ENCODE measurements around the gene GDF11. TPM values are rescaled to one million over a fixed set of nuclear protein-coding genes. Genes with fewer than 3 reads are reported as not detected.

GDF11 gene
- total RNA-seq, 2 experiments from 2014 or later: 4.2 TPM

DNA sequence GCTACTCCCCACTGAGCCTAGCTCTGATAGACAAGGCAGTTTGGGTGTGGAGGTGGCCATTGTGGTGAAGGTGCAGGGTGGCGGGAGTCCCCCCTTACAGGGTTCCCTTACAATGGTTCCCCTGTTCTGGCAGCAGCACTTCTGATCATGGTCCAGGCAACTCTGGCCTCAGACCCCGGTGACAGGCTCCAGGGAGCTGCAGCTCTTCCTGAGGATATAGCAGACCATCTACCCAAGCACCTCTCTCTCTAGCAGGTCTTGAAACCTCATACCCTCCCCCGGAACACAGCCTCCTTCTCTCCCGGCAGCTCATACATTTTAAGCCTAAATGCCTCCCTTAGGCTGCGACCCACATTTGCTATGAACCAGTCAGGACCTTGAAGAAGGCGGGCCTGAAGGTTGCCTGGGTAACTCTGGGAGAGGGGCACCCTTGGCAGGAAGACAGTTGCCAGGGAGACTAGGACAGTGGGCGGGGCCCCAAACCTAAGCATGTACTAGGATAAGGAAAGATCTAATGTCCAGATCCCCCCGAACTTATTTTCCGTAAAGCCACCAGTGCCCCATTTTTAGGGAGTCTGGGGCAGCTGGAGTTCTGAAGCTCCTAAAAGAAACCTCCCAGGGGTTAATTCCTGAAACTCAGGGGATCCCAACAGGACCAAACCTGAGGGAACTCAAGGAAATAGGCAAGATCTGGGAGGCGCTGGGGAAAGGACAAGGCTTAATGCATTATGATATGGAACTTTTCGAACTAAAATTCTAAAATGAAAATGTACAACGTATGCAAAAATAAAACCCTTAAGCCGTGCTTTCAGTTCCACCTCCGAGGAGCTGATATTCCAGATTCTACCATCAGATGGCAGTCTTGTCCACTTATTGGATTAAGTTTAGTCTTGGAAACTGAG is 4.5 kb upstream of the GDF11 start:
- Mint-ChIP-seq H3K27me3 (ENCODE audit: low read depth) (no peaks in the 10 kb centered on the region), H3K27ac (peak overlapping the region; percentile 82), H3K4me1 (ENCODE audit: low read depth) (peaks cover 22% of the 10 kb centered on the region), H3K4me3 (peak overlapping the region; percentile 75), H3K9me3 (no peaks in the 10 kb centered on the region), H3K36me3 (ENCODE audit: low read depth) (no peaks in the 10 kb centered on the region)
- intact Hi-C loops (cut with micrococcal nuclease): loop anchor here (1.0 to 10.0 kb wide), 12 partner anchors 9 to 486 kb away; partner anchors contain the start of genes BLOC1S1, CD63, NABP2 and PA2G4
- CTCF ChIA-PET: interaction anchor here (0.6 to 4.6 kb wide), 68 partner anchors 9 to 988 kb away, joined by 3 to 36 read pairs (median 4); partner anchors contain the start of genes BLOC1S1, CD63, DGKA and DNAJC14
- DNase-seq: peak; percentile 89

DNA sequence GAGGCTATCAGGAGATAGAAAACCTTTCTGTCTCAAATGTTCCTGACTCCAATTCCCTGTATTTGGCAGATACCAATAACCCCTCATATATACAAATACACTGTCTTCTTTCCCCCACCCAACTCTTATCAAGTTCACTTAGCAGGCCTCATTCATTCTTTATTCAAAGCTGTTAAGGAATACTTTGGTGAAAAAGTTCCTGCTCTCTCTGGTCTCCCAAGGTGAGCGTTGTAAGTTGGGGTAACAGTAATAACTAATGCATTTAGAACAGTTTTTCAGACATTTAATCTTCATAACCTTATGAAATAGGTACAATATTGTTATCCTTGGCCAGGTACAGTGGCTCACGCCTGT is 3.9 kb upstream of the GDF11 start:
- DNase-seq: no peak
- no peaks in the 10 kb centered on the region for H3K9me3 Mint-ChIP-seq
- CTCF ChIA-PET: interaction anchor here (0.7 to 4.6 kb wide), 50 partner anchors 8 to 989 kb away, joined by 3 to 36 read pairs (median 5); partner anchors contain the start of genes BLOC1S1, CD63, DGKA and DNAJC14
- H3K36me3 Mint-ChIP-seq (ENCODE audit: low read depth): no peaks in the 10 kb centered on the region
- intact Hi-C loops (cut with micrococcal nuclease): loop anchor here (2.0 to 10.0 kb wide), 3 partner anchors 78 to 486 kb away; partner anchors contain the start of genes NABP2, SARNP and SMARCC2
- no peak overlapping the region for H3K4me3 Mint-ChIP-seq
- H3K27ac Mint-ChIP-seq: no peak overlapping the region
- peaks cover 24% of the 10 kb centered on the region for H3K4me1 Mint-ChIP-seq (ENCODE audit: low read depth)
- no peaks in the 10 kb centered on the region for H3K27me3 Mint-ChIP-seq (ENCODE audit: low read depth)

DNA sequence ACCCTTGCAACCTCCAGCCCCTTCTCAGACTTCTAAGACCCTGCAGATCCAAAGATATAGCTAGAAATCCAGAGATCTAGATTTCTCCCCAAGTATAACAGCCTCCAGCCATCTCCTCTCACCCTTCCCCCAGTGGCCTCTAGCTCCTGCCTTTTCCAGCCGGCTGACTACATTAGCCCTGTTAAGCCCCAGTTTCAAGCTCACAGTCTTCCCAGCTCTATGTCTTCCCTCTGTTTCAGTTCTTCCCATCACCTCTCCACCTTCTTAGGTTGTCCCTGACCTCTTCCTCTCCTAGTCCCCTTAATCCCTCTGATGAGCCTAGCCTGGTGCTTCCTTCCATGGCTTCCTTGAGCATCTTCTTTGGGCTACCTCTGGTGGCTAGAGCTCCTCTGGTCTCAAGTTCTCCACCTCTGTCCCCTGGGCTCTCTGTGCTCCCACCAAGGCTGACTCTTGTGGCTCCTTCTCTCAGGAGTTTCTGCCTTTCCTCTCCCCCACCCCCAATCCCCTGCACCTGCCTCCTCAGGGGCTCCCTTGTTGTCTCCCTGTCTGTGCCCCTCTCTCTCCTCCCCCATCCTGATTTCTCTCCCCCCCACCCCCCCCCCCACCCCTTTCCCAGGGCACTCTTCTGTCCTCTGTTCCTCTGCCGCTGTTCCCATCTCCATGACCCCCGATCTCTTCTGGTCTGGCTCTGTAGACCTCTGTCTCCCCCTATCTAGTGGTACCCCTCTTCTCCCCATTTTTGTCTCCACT is 816 bp upstream of the GDF11 start:
- H3K27ac Mint-ChIP-seq: no peak overlapping the region
- intact Hi-C loops (cut with micrococcal nuclease): loop anchor here (10.0 kb wide), 1 partner anchor 723 kb away; the partner anchor contains the start of gene SPRYD4
- no peaks in the 10 kb centered on the region for H3K36me3 Mint-ChIP-seq (ENCODE audit: low read depth)
- no peak for DNase-seq
- CTCF ChIA-PET: interaction anchor here (0.6 to 1.3 kb wide), 10 partner anchors 9 to 697 kb away, joined by 3 to 4 read pairs (median 3); no protein-coding TSS in a partner anchor
- H3K4me1 Mint-ChIP-seq (ENCODE audit: low read depth): peaks cover 39% of the 10 kb centered on the region
- no peaks in the 10 kb centered on the region for H3K27me3 Mint-ChIP-seq (ENCODE audit: low read depth)
- H3K4me3 Mint-ChIP-seq: peak overlapping the region; percentile 76
- no peaks in the 10 kb centered on the region for H3K9me3 Mint-ChIP-seq

DNA sequence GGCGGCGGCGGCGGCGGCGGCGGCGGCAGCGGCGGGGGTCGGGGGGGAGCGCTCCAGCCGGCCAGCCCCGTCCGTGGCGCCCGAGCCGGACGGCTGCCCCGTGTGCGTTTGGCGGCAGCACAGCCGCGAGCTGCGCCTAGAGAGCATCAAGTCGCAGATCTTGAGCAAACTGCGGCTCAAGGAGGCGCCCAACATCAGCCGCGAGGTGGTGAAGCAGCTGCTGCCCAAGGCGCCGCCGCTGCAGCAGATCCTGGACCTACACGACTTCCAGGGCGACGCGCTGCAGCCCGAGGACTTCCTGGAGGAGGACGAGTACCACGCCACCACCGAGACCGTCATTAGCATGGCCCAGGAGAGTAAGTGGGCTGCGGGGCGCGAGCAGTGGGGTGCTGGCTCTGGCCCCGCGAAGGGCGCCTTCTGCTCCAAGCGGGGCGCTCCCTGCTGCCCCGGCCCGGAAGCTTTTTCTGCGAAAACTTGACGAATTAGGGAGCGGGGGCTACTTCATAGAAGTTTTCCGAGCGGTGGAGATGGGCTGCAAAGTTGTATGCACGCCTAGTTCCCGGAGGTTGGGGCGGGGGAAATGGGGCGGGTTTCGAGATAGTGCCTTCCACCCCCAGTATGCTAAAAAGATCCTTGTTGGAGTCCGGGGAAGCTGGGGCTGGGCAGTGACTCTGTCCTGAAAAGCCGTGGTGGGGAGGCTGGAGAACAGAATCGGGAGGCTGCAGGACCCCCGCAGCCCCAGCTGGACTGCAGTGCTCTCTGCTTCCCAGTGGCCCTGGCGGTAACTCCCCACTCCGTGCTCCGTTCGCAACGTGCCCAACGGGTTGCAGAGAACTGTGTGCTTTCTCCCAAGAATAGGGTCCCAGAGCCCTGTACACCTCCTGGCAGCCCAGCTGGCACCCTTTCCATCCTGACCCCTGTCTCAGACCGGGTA is 751 bp downstream of the GDF11 start:
- Mint-ChIP-seq H3K9me3 (no peaks in the 10 kb centered on the region), H3K27me3 (ENCODE audit: low read depth) (no peaks in the 10 kb centered on the region), H3K27ac (peak overlapping the region; percentile 13), H3K4me3 (peak overlapping the region; percentile 84), H3K36me3 (ENCODE audit: low read depth) (peaks cover 2% of the 10 kb centered on the region), H3K4me1 (ENCODE audit: low read depth) (peaks cover 26% of the 10 kb centered on the region)
- intact Hi-C loops (cut with micrococcal nuclease): loop anchor here (1.0 to 10.0 kb wide), 6 partner anchors 54 to 721 kb away; partner anchors contain the start of genes ORMDL2, RPS26 and SPRYD4
- CTCF ChIA-PET: interaction anchor here (0.7 to 2.0 kb wide), 6 partner anchors 17 to 286 kb away, joined by 3 to 8 read pairs (median 4); no protein-coding TSS in a partner anchor
- DNase-seq: peak; percentile 65

DNA sequence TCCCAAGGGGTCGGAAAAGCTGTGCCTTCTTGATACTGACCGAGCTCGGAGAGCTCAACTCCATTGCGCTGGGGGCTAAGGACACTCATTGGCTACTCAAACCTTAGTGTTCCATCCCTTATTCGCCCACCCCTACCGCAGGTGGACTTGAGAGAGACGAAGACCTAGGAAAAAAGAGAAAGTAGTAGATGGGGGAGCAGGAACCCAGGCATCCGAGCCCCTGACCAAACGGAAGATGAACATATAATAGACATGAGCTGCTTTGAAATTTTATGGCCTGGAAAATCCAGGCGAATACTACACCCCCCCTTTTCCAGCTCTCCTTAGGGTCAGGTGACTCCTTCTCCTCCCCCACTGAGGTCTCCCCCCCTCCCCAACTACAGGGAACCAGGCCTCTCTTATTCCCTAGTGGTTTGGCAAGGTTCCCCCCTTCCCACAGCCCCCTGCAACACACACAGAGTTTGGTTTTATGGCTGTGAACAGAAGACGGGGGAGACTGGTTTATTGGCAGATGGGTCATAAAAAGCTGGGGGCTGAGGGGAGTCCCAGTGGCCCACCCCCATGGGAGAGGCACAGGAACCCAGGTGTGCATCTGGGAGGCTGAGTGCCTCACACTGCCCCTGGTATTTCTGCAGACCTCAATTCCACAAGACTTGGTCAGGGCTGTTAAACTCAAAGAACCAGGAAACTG is 1.6 kb downstream of the GDF11 start:
- H3K27ac Mint-ChIP-seq: no peak overlapping the region
- H3K27me3 Mint-ChIP-seq (ENCODE audit: low read depth): no peaks in the 10 kb centered on the region
- CTCF ChIA-PET: interaction anchor here (0.6 to 2.0 kb wide), 9 partner anchors 14 to 389 kb away, joined by 3 to 8 read pairs (median 3); no protein-coding TSS in a partner anchor
- intact Hi-C loops (cut with micrococcal nuclease): loop anchor here (10.0 kb wide), 1 partner anchor 720 kb away; the partner anchor contains the start of gene SPRYD4
- no peaks in the 10 kb centered on the region for H3K9me3 Mint-ChIP-seq
- H3K4me3 Mint-ChIP-seq: peak overlapping the region; percentile 84
- peaks cover 26% of the 10 kb centered on the region for H3K4me1 Mint-ChIP-seq (ENCODE audit: low read depth)
- DNase-seq: no peak
- H3K36me3 Mint-ChIP-seq (ENCODE audit: low read depth): peaks cover 6% of the 10 kb centered on the region

DNA sequence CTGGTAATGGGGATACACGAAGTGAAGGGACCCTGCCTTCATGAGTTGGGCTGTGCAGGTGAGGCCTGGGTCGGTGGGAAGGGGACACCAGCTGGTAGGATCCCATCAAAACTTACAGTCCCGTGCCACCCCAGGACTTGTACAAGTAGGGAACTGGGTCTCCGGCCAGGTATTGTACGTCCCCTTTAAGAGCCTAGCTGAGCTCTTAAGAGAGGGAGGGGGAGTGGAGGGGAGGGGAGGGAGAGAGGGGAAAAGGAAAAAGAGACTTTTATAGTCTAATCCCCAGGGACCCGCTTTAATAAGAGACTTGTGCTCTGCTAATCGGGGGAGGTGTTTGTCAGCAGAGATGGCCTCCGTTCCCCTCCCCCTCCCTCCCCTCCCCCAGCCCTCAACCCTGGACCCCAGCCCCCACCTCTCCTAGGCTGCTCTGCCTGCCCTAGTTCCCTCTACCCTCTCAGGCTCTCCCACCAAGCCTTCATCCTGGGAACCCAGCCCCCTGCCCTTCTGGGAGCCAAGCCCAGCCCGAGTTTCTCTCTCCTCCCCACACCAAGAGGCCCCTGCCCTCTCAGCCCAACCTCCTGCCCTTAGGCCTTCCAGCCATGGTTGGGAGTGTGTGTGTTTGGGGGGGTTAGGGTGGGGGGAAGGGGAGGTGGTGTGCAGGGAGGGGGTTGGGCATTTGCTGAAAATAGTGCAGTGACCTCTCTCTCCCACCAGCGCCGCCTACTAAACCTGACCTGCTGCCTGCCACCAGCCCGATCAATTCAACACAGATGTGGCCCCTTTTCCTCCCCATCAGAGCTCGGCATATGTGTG is 2.6 kb downstream of the GDF11 start:
- Mint-ChIP-seq H3K27ac (no peak overlapping the region), H3K36me3 (ENCODE audit: low read depth) (peaks cover 9% of the 10 kb centered on the region), H3K27me3 (ENCODE audit: low read depth) (no peaks in the 10 kb centered on the region), H3K9me3 (no peaks in the 10 kb centered on the region), H3K4me3 (no peak overlapping the region), H3K4me1 (ENCODE audit: low read depth) (peaks cover 26% of the 10 kb centered on the region)
- CTCF ChIA-PET: interaction anchor here (1.0 to 3.4 kb wide), 4 partner anchors 8 to 75 kb away, joined by 3 to 21 read pairs (median 3); no protein-coding TSS in a partner anchor
- intact Hi-C loops (cut with micrococcal nuclease): loop anchor here (10.0 kb wide), 1 partner anchor 719 kb away; the partner anchor contains the start of gene SPRYD4
- DNase-seq: peak; percentile 5

DNA sequence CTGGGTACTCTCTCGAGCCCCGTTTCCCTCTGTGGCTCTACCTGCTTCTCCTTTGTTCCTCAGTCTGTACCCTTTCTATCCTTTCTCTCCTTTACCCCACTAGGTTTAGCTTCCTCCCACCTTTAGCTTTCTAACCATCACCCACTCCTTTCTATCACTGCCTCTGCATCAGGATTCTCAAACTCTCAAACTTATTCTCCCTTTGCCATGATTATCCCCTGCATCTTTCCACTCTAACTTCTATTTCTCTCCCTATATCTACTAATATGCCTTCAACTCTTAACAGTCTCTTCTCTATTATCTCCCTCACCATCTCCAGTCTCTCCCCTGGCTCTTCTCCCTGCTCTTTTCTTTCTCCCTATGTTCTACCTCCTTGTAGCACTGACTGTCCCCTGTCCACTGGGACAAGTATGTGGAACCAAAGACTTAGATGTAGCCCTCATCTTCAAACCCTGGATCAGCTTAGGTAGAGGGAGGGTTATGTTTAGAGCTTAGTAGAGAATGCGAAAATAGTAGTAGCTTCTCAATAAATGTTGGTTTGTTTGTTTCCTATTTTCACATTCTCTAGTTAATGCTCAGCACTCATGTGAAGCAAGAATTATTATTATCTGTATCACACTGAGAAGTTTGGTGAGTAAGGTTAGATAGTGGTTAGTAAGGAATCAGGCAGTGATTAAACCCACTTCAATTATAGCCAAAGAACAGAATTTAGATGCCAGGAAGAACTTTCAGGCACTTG is 3.4 kb downstream of the GDF11 start:
- Mint-ChIP-seq H3K27ac (no peak overlapping the region), H3K4me3 (no peak overlapping the region), H3K4me1 (ENCODE audit: low read depth) (peaks cover 24% of the 10 kb centered on the region), H3K9me3 (no peaks in the 10 kb centered on the region), H3K27me3 (ENCODE audit: low read depth) (no peaks in the 10 kb centered on the region), H3K36me3 (ENCODE audit: low read depth) (peaks cover 12% of the 10 kb centered on the region)
- no peak for DNase-seq
- intact Hi-C loops (cut with micrococcal nuclease): loop anchor here (10.0 kb wide), 1 partner anchor 718 kb away; the partner anchor contains the start of gene SPRYD4
- CTCF ChIA-PET: interaction anchor here (0.6 to 3.4 kb wide), 7 partner anchors 8 to 343 kb away, joined by 3 to 21 read pairs (median 3); no protein-coding TSS in a partner anchor

DNA sequence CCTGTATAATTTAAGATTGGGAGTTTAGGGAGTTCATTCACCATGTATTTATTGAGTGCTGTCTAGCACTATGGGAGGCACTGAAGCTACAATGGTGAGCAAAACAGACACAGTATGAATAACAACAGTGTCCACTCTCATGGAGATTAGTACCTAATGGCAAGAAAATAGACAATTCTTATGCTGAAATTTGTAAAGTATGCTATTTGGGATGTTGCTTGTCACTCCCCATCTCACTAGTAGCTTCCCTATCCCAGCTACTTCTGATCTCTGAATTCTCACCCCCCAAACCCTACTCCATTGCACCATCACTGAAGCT is 4.0 kb downstream of the GDF11 start:
- no peak overlapping the region for H3K27ac Mint-ChIP-seq
- intact Hi-C loops (cut with micrococcal nuclease): loop anchor here (10.0 kb wide), 1 partner anchor 718 kb away; the partner anchor contains the start of gene SPRYD4
- no peak for DNase-seq
- CTCF ChIA-PET: interaction anchor here (1.0 to 3.4 kb wide), 6 partner anchors 9 to 180 kb away, joined by 3 to 21 read pairs (median 4); no protein-coding TSS in a partner anchor
- no peaks in the 10 kb centered on the region for H3K9me3 Mint-ChIP-seq
- H3K27me3 Mint-ChIP-seq (ENCODE audit: low read depth): no peaks in the 10 kb centered on the region
- no peak overlapping the region for H3K4me3 Mint-ChIP-seq
- H3K36me3 Mint-ChIP-seq (ENCODE audit: low read depth): peaks cover 12% of the 10 kb centered on the region
- H3K4me1 Mint-ChIP-seq (ENCODE audit: low read depth): peaks cover 24% of the 10 kb centered on the region

DNA sequence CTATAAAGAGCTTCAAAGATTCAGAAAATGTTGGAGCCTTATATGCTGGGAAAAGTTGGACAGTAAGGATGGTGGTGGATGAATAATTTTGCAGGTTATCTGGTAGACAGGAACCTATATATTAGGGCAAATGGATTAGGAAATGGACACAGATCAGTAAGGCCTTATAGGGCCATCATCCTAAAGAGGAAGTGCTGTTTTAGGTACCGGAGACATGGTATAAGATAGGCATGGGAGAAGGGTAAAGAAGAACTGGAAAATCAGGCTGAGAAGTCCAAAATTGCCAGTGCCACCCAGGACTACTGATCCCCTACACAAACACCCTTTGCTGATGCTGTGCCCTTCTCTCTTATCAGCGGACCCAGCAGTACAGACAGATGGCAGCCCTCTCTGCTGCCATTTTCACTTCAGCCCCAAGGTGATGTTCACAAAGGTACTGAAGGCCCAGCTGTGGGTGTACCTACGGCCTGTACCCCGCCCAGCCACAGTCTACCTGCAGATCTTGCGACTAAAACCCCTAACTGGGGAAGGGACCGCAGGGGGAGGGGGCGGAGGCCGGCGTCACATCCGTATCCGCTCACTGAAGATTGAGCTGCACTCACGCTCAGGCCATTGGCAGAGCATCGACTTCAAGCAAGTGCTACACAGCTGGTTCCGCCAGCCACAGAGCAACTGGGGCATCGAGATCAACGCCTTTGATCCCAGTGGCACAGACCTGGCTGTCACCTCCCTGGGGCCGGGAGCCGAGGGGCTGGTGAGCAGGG is 5.5 kb downstream of the GDF11 start:
- CTCF ChIA-PET: interaction anchor here (0.5 to 3.4 kb wide), 6 partner anchors 10 to 414 kb away, joined by 3 to 21 read pairs (median 4); no protein-coding TSS in a partner anchor
- H3K27ac Mint-ChIP-seq: peak overlapping the region; percentile 2
- no peak overlapping the region for H3K4me3 Mint-ChIP-seq

More for the DNA sequence above, 5.5 kb downstream of the GDF11 start:
- no peaks in the 10 kb centered on the region for H3K9me3 Mint-ChIP-seq
- no peaks in the 10 kb centered on the region for H3K27me3 Mint-ChIP-seq (ENCODE audit: low read depth)
- peaks cover 12% of the 10 kb centered on the region for H3K36me3 Mint-ChIP-seq (ENCODE audit: low read depth)
- H3K4me1 Mint-ChIP-seq (ENCODE audit: low read depth): peaks cover 19% of the 10 kb centered on the region
- intact Hi-C loops (cut with micrococcal nuclease): loop anchor here (10.0 kb wide), 1 partner anchor 716 kb away; the partner anchor contains the start of gene SPRYD4
- no peak for DNase-seq

Data from activated naive CD4-positive, alpha-beta T cell treated with anti-CD3 and anti-CD28 coated beads for 36 hours (primary cell).